GM23248 (cell line): ENCODE measurements around the gene THAP8. TPM values are rescaled to one million over a fixed set of nuclear protein-coding genes. Genes with fewer than 3 reads are reported as not detected.
A peak's percentile ranks its signal among the peaks of the same experiment; 100 is the strongest.

ENCODE experiments used
- DNase-seq: peaks from one replicate; pipeline ENCODE4 v3.0.0-alpha.2; 2015
- H2AFZ ChIP-seq: fragments of 200-600 bp; sonication (generic); 2 replicates; pipeline ENCODE4 v1.6.1; 2016; ENCODE audit warnings: antibody characterized with exemption
- H3F3A ChIP-seq: fragments of 200-600 bp; sonication (generic); 2 replicates; pipeline ENCODE4 v1.6.1; 2016; ENCODE audit warnings: mild to moderate bottlenecking, antibody characterized with exemption, mixed run types; ENCODE audit not compliant: insufficient read depth
- H3K27ac ChIP-seq: fragments of 200-600 bp; sonication (generic); 2 replicates; pipeline ENCODE4 v1.5.1; 2016; ENCODE audit warnings: mild to moderate bottlenecking
- H3K27me3 ChIP-seq: fragments of 200-600 bp; sonication (generic); replicated peaks from 2 replicates; pipeline ENCODE4 v1.6.1; 2016; ENCODE audit warnings: mild to moderate bottlenecking; ENCODE audit not compliant: insufficient read depth
- H3K36me3 ChIP-seq: fragments of 200-600 bp; sonication (generic); 2 replicates; pipeline ENCODE4 v1.6.1; 2016; ENCODE audit warnings: low read depth, mild to moderate bottlenecking
- H3K4me1 ChIP-seq: fragments of 200-600 bp; sonication (generic); 2 replicates; pipeline ENCODE4 v1.6.1; 2016; ENCODE audit warnings: mild to moderate bottlenecking; ENCODE audit not compliant: insufficient read depth
- H3K4me2 ChIP-seq: fragments of 200-600 bp; sonication (generic); one replicate; pipeline ENCODE4 v1.6.1; 2016; ENCODE audit warnings: mild to moderate bottlenecking; ENCODE audit not compliant: unreplicated experiment
- H3K4me3 ChIP-seq: fragments of 200-600 bp; sonication (generic); 2 replicates; pipeline ENCODE4 v1.5.1; 2016; ENCODE audit warnings: mild to moderate bottlenecking
- H3K79me2 ChIP-seq: fragments of 200-600 bp; sonication (generic); 2 replicates; pipeline ENCODE4 v1.6.1; 2016; ENCODE audit warnings: mild to moderate bottlenecking; ENCODE audit not compliant: insufficient read depth
- H3K9ac ChIP-seq: fragments of 200-600 bp; sonication (generic); 2 replicates; pipeline ENCODE4 v1.6.1; 2016; ENCODE audit warnings: mild to moderate bottlenecking
- H3K9me2 ChIP-seq: fragments of 200-600 bp; sonication (generic); 2 replicates; pipeline ENCODE4 v1.6.1; 2016; ENCODE audit warnings: mixed run types, mild to moderate bottlenecking, moderate library complexity; ENCODE audit not compliant: insufficient read depth
- H3K9me3 ChIP-seq: fragments of 200-600 bp; sonication (generic); one replicate; pipeline ENCODE4 v1.6.1; 2017; ENCODE audit warnings: low read depth
- H4K20me1 ChIP-seq: fragments of 200-600 bp; sonication (generic); 2 replicates; pipeline ENCODE4 v1.6.0; 2016; ENCODE audit not compliant: insufficient read depth
- EZH2 ChIP-seq: fragments of 200-600 bp; sonication (generic); IDR thresholded peaks from 2 replicates; pipeline ENCODE4 v1.6.1; 2018; ENCODE audit warnings: antibody characterized with exemption, mild to moderate bottlenecking; ENCODE audit not compliant: insufficient read depth, poor library complexity, severe bottlenecking
- EZH2phosphoT487 ChIP-seq: fragments of 200-600 bp; sonication (generic); IDR thresholded peaks from 2 replicates; pipeline ENCODE4 v1.6.1; 2018; ENCODE audit warnings: antibody characterized with exemption, moderate library complexity, mild to moderate bottlenecking, low read depth; ENCODE audit not compliant: insufficient read depth
- WGBS, 2 experiments: methylation state at CpG; one replicate each; pipeline ENCODE4 v1.1.6; 2015 to 2017; ENCODE audit warnings: low lambda C conversion rate in 2 of 2, low coverage in 1 of 2; ENCODE audit errors: missing lambda C conversion rate in 2 of 2; 5-methylcytosine and 5-hydroxymethylcytosine counted together
- in situ Hi-C: fragments of 300-500 bp; cut with MboI; formaldehyde crosslinking; loops from 2 replicates; pipeline ENCODE4 v1.15.0; 2020
- polyA plus RNA-seq: library from polyadenylated mRNA; unstranded; fragments of >200 nt; fragmentation: Nextera tagmentation; extraction: Ambion mirVana; gene quantifications from 2 replicates; pipeline ENCODE4 v1.2.1, GENCODE V29; 2016
- total RNA-seq: library from RNA; depleted of rRNA; stranded (reverse); fragments of >200 nt; shearing (Covaris generic); gene quantifications from 2 replicates; pipeline ENCODE4 v1.2.3, GENCODE V29; 2014

The THAP8 gene
- total and polyA plus RNA-seq, 2 experiments from 2014 or later, result 3.8 to 12.8 TPM

- no peaks in the 10 kb centered on the region for H4K20me1 ChIP-seq
- no peak for DNase-seq
- WGBS, 2 experiments, result 86 to 92% methylated on average over 4 of the region's 4 CpGs
- no peak overlapping the region for H3K27ac ChIP-seq
- H3K79me2 ChIP-seq, result peaks cover 27% of the 10 kb centered on the region
- H3K27me3 ChIP-seq, result no peaks in the 10 kb centered on the region
- in situ Hi-C loops, result no loop called here
- H3K9me2 ChIP-seq, result no peaks in the 10 kb centered on the region
- H3K4me2 ChIP-seq, result no peak overlapping the region
- H2AFZ ChIP-seq, result no peak overlapping the region
- no peaks in the 10 kb centered on the region for H3K9me3 ChIP-seq
- H3K36me3 ChIP-seq, result no peaks in the 10 kb centered on the region
- H3K9ac ChIP-seq, result no peak overlapping the region
- peaks cover 12% of the 10 kb centered on the region for H3F3A ChIP-seq
- no peak overlapping the region for H3K4me3 ChIP-seq
- H3K4me1 ChIP-seq, result peaks cover 4% of the 10 kb centered on the region; the same call in 1 of the 2 replicates
- no peak for TF ChIP-seq EZH2phosphoT487
- TF ChIP-seq EZH2, result no peak
Measured at GRCh38 chr19:36003284-36003683, 50.8 kb downstream of the THAP8 start.

GRCh38 chr19:36001605-36002004 is 52.5 kb downstream of the THAP8 start:
- Histone ChIP-seq H2AFZ (no peak overlapping the region), H3K4me3 (no peak overlapping the region), H3F3A (peaks cover 13% of the 10 kb centered on the region), H3K79me2 (peaks cover 39% of the 10 kb centered on the region), H3K36me3 (no peaks in the 10 kb centered on the region), H3K9me3 (no peaks in the 10 kb centered on the region), H3K27ac (no peak overlapping the region), H3K9ac (no peak overlapping the region), H3K4me2 (no peak overlapping the region), H3K9me2 (no peaks in the 10 kb centered on the region), H4K20me1 (no peaks in the 10 kb centered on the region), H3K27me3 (no peaks in the 10 kb centered on the region), H3K4me1 (peaks cover 4% of the 10 kb centered on the region; the same call in 1 of the 2 replicates)
- DNase-seq, result no peak
- in situ Hi-C loops, result no loop called here
- TF ChIP-seq EZH2 (no peak), EZH2phosphoT487 (no peak)
- 94 to 100% methylated on average over 3 of the region's 3 CpGs for WGBS, 2 experiments

- H3K4me1 ChIP-seq, result peaks cover 9% of the 10 kb centered on the region; the same call in 1 of the 2 replicates
- no peak for TF ChIP-seq EZH2phosphoT487
- TF ChIP-seq EZH2, result no peak
- H3K4me3 ChIP-seq, result peak overlapping the region; percentile 71; the same call in 1 of the 2 replicates
- no peak overlapping the region for H3K9ac ChIP-seq
- H4K20me1 ChIP-seq, result no peaks in the 10 kb centered on the region
- no peak overlapping the region for H2AFZ ChIP-seq
- no peaks in the 10 kb centered on the region for H3K36me3 ChIP-seq
- H3K27me3 ChIP-seq, result no peaks in the 10 kb centered on the region
- DNase-seq, result peak; percentile 17
- in situ Hi-C loops, result no loop called here
- 77 to 81% methylated on average over 8 of the region's 8 CpGs for WGBS, 2 experiments
- no peak overlapping the region for H3K27ac ChIP-seq
- peak overlapping the region; percentile 89 for H3K4me2 ChIP-seq
- no peaks in the 10 kb centered on the region for H3K9me3 ChIP-seq
- H3F3A ChIP-seq, result peaks cover 13% of the 10 kb centered on the region
- no peaks in the 10 kb centered on the region for H3K9me2 ChIP-seq
- peaks cover 49% of the 10 kb centered on the region for H3K79me2 ChIP-seq
Measured at GRCh38 chr19:35996777-35997176, 57.3 kb downstream of the THAP8 start.

GRCh38 chr19:35995048-35995993 is 58.8 kb downstream of the THAP8 start, which contains the start of gene SDHAF1:
Gene SDHAF1 (plus strand): TSS chr19:35995188. CDS start chr19:35995275, 87 bp downstream.
- peak; percentile 98 for DNase-seq
- Histone ChIP-seq H4K20me1 (no peaks in the 10 kb centered on the region), H3K27ac (peak within 1 kb of the TSS; percentile 29; the same call in 1 of the 2 replicates), H3K9me2 (no peaks in the 10 kb centered on the region), H2AFZ (peak within 1 kb of the TSS; percentile 89), H3K4me3 (peak within 1 kb of the TSS; percentile 71), H3K9me3 (no peaks in the 10 kb centered on the region), H3K4me1 (peaks cover 9% of the 10 kb centered on the region; the same call in 1 of the 2 replicates), H3K27me3 (no peaks in the 10 kb centered on the region), H3F3A (peaks cover 13% of the 10 kb centered on the region), H3K79me2 (peaks cover 35% of the 10 kb centered on the region), H3K4me2 (peak within 1 kb of the TSS; percentile 89), H3K9ac (peak within 1 kb of the TSS; percentile 75), H3K36me3 (no peaks in the 10 kb centered on the region)
- TF ChIP-seq EZH2phosphoT487 (no peak), EZH2 (no peak)
- WGBS, 2 experiments, result 0 to 2% methylated on average over 70 to 97 of the region's 97 CpGs
- in situ Hi-C loops, result no loop called here
